ENCODE data around the gene PCSK5. TPM values are rescaled to one million over a fixed set of nuclear protein-coding genes. Genes with fewer than 3 reads are reported as not detected.
"Not testable (repeated sequence)": the region's sequence is repeated elsewhere in the genome, so short reads cannot be mapped to it uniquely, and the experiment has no call there.

PCSK5 gene
- polyA plus RNA-seq, 5 donors, result 6.1 to 13.4 (median 9.5) TPM

GRCh38 chr9:76355886-76356285, 465.4 kb downstream of the PCSK5 start:
- DNase-seq, result no peak

GRCh38 chr9:76357555-76357954, 467.1 kb downstream of the PCSK5 start:
- no peak for DNase-seq

- no peak for DNase-seq
Observed at GRCh38 chr9:76358628-76359280, 468.3 kb downstream of the PCSK5 start.

GRCh38 chr9:76359365-76359764, 468.9 kb downstream of the PCSK5 start:
- DNase-seq, result no peak

GRCh38 chr9:76359766-76360165, 469.3 kb downstream of the PCSK5 start:
- no peak for DNase-seq

- DNase-seq, result not testable (repeated sequence)
Observed at GRCh38 chr9:76362332-76363031, 472.0 kb downstream of the PCSK5 start.

GRCh38 chr9:76363032-76363395, 472.5 kb downstream of the PCSK5 start:
- no peak for DNase-seq

GRCh38 chr9:76365028-76365427, 474.6 kb downstream of the PCSK5 start:
- DNase-seq, result no peak

- no peak for DNase-seq
Observed at GRCh38 chr9:76366275-76366674, 475.8 kb downstream of the PCSK5 start.

- DNase-seq, result peak; percentile 51 to 53
Observed at GRCh38 chr9:76369583-76369982, 479.1 kb downstream of the PCSK5 start.

GRCh38 chr9:76370396-76371023, 480.0 kb downstream of the PCSK5 start:
- no peak for DNase-seq

- no peak for DNase-seq
Observed at GRCh38 chr9:76371901-76372300, 481.4 kb downstream of the PCSK5 start.

GRCh38 chr9:76372336-76372735, 481.9 kb downstream of the PCSK5 start:
- no peak for DNase-seq

- peak; percentile 32 to 39 for DNase-seq
Observed at GRCh38 chr9:76373173-76373783, 482.8 kb downstream of the PCSK5 start.

- no peak for DNase-seq
Observed at GRCh38 chr9:76373784-76374474, 483.5 kb downstream of the PCSK5 start.

GRCh38 chr9:76374783-76375559, 484.5 kb downstream of the PCSK5 start:
- DNase-seq, result peak; percentile 40 to 41

- DNase-seq, result no peak
Observed at GRCh38 chr9:76377791-76378190, 487.3 kb downstream of the PCSK5 start.

GRCh38 chr9:76378367-76379073, 488.0 kb downstream of the PCSK5 start:
- DNase-seq, result no peak

GRCh38 chr9:76379494-76379893, 489.0 kb downstream of the PCSK5 start:
- no peak for DNase-seq

GRCh38 chr9:76390656-76391055, 500.2 kb downstream of the PCSK5 start:
- DNase-seq, result no peak
